ENCODE measurements around the gene MAPK14.
"Not testable (repeated sequence)": the region's sequence is repeated elsewhere in the genome, so short reads cannot be mapped to it uniquely, and the experiment has no call there.

Gene MAPK14
- long read RNA-seq, donor 1, full-length matches to known transcripts = 14 of 14 reads
- long read RNA-seq, donor 1, partial matches to known transcripts = 0 of 14 reads
- long read RNA-seq, donor 1, other reads (novel, unspliced or antisense) = 0 of 14 reads
- long read RNA-seq, donor 2, full-length matches to known transcripts = 6 of 6 reads
- long read RNA-seq, donor 2, partial matches to known transcripts = 0 of 6 reads
- long read RNA-seq, donor 2, other reads (novel, unspliced or antisense) = 0 of 6 reads
- long read RNA-seq, donor 3, full-length matches to known transcripts = 3 of 3 reads
- long read RNA-seq, donor 3, partial matches to known transcripts = 0 of 3 reads
- long read RNA-seq, donor 3, other reads (novel, unspliced or antisense) = 0 of 3 reads
- long read RNA-seq, donor 4, full-length matches to known transcripts = 8 of 8 reads
- long read RNA-seq, donor 4, partial matches to known transcripts = 0 of 8 reads
- long read RNA-seq, donor 4, other reads (novel, unspliced or antisense) = 0 of 8 reads
- long read RNA-seq, donor 5, full-length matches to known transcripts = 11 of 11 reads
- long read RNA-seq, donor 5, partial matches to known transcripts = 0 of 11 reads
- long read RNA-seq, donor 5, other reads (novel, unspliced or antisense) = 0 of 11 reads
- long read RNA-seq, donor 6, full-length matches to known transcripts = 7 of 7 reads
- long read RNA-seq, donor 6, partial matches to known transcripts = 0 of 7 reads
- long read RNA-seq, donor 6, other reads (novel, unspliced or antisense) = 0 of 7 reads
- long read RNA-seq, donor 7, full-length matches to known transcripts = 12 of 17 reads
- long read RNA-seq, donor 7, partial matches to known transcripts = 5 of 17 reads
- long read RNA-seq, donor 7, other reads (novel, unspliced or antisense) = 0 of 17 reads
- long read RNA-seq, donor 8, full-length matches to known transcripts = 12 of 24 reads
- long read RNA-seq, donor 8, partial matches to known transcripts = 12 of 24 reads
- long read RNA-seq, donor 8, other reads (novel, unspliced or antisense) = 0 of 24 reads

DNA sequence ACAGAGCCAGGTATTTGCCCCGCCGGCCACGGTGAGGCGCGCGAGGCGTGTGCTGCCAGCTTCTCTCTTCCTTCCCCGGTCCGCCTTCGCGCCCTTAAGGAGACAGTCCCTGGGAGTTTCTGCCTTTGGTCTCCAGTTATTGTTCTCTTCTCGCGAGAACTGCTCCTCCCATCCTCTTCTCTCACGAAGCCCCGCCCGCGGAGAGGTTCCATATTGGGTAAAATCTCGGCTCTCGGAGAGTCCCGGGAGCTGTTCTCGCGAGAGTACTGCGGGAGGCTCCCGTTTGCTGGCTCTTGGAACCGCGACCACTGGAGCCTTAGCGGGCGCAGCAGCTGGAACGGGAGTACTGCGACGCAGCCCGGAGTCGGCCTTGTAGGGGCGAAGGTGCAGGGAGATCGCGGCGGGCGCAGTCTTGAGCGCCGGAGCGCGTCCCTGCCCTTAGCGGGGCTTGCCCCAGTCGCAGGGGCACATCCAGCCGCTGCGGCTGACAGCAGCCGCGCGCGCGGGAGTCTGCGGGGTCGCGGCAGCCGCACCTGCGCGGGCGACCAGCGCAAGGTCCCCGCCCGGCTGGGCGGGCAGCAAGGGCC is at the start of gene MAPK14:
TSS of gene MAPK14 (plus strand) at position 308 of the 587 bp plus-strand sequence. CDS start 350 bp downstream, outside the sequence.
- DNase-seq = peak; percentile 93

DNA sequence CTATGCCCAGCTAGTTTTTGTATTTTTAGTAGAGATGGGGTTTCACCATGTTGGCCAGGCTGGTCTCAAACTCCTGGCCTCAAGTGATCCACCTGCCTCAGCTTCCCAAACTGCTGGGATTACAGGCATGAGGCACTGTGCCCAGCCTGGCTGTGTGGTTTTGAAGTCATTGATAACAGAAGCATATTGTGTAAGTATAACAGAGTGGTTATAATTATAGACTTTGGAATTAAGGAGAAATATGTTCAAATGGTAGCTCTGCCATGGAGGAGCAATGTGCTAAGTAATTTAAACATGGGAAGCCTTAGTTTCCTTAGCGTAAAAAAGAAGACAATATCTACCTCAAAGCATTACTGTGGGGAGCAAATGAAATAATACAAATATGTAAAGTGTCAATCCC is 47.5 kb upstream of the MAPK14 start:
- DNase-seq = not testable (repeated sequence)

DNA sequence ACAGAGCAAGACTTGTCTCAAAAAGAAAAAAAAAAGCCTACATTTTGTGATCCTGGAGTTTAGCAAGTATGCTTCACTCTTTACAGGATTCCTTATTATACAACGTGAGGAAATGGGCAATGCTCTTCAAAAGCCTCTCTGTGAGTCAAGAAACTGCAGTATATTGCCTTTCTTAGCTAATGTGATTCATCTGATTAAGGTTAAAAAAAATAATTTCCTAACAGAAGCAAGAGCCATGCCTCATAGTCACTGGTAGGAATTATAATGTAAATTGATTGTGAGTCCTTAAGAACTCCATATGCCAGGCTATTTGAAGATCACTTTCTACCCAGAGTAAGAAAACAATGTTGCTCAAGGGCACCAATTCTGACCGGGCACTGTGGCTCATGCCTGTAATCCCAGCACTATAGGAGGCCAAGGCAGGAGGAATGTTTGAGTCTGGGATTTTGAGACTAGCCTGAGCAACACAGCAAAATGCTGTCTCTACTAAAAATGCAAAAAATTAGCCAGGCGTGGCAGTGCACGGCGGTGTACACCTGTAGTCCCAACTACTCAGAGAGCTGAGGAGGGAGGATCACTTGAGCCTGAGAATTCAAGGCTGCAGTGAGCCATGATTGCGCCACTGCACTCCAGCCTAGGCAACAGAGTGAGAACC is 46.5 kb upstream of the MAPK14 start:
- DNase-seq = no peak

DNA sequence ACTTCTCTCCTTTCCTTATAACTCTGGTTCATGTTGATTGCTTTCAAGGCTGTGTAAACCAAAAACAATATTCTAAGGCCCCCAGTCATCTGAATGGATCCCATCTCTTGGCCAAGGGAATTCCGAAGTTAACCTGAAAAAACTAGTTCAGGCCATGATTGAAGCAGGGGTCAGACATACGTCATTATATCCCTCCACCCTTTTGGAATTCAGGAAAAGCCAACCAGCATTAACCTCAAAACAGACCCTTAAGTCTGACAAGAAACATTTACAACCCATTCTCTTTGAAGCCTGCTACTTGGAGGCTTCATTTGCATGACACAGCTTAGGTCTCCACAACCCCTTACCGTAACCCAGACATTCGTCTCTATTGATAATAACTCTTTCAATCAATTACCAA is 42.9 kb upstream of the MAPK14 start:
- DNase-seq = no peak

DNA sequence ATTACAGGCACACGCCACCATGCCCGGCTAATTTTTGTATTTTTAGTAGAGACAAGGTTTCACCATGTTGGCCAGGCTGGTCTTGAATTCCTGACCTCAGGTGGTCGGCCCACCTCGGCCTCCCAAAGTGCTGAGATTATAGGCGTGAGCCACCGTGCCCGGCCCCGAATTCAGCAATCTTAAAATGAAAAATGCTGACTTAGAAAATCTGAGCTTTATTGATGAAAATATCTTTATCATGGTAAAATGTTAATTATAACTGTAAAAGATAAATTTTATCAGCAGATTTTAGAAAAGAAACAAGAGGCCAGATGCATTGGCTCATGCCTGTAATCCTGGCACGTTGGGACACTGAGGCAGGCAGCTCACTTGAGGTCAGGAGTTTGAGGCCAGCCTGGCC is 39.6 kb upstream of the MAPK14 start:
- DNase-seq = not testable (repeated sequence)

DNA sequence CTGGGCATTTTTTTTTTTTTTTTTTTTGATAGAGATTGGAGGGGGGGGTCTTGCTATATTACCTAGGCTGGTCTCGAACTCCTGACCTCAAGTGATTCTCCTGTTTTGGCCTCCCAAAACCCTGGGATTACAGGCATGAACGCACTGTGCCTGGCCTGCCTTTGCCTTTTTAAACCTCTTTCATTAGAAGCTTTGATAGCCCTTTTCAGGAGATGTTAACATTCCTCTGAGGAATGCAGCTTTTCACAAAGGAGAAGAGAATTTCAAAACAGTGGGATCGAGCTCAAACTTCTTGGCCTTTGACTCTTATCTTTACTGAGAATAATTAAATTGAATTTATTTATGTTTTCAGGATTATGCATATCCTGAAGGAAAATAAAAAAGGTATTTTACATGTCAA is 34.5 kb upstream of the MAPK14 start:
- DNase-seq = no peak

DNA sequence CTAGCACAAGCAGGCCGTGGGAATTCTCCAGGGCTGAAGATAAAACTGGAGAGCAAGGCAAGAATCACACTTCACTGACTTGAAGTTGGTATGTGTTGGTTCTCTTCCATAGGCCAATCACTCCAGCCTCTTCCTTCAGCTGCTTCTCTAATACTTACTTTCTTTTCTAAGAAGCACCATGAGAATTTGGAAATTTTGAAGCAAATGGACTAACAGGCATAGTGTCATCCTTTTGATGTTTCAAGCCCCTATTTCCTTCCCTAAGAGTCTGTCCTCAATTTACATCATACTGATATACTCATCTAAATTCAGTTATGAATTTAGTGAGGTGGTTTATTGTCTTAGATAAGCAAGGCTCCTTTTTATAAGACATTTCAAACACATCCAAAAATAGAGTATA is 27.2 kb upstream of the MAPK14 start:
- no peak for DNase-seq

DNA sequence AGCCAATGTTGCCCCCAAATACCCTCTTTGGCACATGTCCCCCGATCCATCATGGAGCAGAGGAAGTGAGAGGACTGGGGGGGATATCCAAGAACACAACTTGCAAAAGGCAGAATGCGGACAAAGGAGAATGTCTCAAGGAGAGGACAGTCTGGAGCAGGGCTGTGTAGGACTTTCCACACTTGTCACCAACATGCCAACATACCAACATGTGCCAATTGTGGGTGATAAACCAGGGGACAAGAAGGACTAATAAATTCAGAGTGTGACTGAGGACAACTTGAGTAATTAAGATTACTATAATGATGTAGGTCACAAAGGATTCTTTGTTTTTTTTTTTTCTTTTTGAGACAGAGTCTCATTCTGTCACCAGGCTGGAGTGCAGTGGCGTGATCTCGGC is 11.9 kb upstream of the MAPK14 start:
- no peak for DNase-seq

DNA sequence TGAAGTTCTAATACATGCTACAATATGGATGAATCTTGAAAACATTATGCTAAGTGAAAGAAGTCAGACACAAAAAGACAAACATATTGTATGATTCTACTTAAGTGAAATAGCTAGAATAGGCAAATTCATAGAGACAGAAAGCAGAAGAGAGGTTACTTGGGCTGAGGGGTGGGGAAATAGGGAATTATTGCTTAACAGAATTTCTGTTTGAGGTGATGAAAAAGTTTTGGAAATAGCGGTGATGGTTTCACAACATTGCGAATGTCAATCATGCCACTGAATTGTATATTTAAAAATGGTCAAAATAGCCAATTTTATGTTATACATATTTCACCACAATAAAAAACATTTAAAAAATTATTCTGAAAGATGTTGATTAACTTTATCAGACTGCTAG is 9.3 kb upstream of the MAPK14 start:
- no peak for DNase-seq

DNA sequence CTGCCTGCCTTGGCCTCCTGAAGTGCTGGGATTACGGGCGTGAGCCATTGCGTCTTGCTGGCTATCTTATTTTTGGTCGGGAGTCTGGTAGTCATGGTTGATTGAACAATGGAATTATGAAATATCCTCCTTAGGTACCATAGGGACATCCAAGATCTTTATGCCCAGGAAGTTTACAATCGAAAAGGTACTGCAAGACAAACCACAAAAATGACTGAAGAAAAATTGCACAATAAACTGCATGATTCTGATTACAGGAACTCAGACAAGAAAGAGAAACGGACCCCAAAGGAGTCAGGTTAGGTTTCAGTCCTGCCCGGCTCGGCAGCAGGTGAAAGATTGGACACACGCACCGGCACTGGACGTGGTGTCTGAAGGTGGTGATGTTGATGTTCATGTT is 8.4 kb upstream of the MAPK14 start:
- no peak for DNase-seq

DNA sequence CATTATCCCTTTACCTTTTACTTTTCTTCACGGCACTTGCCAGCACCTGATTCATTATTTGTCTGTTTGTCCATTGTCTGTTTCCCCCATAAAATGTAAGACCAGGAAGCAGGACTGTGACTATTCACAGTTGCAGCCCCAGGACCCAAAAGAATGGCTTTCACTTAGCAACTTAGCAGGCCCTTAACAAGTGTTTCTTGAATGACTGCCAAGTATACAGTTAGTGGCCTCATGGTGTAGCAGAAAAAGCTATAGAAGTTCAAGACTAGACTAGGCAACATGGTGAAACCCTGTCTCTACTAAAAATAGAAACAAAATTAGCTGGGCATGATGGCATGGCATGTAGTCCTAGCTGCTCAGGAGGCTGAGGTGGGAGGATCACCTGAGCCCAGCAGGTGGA is 7.5 kb upstream of the MAPK14 start:
- DNase-seq = no peak

DNA sequence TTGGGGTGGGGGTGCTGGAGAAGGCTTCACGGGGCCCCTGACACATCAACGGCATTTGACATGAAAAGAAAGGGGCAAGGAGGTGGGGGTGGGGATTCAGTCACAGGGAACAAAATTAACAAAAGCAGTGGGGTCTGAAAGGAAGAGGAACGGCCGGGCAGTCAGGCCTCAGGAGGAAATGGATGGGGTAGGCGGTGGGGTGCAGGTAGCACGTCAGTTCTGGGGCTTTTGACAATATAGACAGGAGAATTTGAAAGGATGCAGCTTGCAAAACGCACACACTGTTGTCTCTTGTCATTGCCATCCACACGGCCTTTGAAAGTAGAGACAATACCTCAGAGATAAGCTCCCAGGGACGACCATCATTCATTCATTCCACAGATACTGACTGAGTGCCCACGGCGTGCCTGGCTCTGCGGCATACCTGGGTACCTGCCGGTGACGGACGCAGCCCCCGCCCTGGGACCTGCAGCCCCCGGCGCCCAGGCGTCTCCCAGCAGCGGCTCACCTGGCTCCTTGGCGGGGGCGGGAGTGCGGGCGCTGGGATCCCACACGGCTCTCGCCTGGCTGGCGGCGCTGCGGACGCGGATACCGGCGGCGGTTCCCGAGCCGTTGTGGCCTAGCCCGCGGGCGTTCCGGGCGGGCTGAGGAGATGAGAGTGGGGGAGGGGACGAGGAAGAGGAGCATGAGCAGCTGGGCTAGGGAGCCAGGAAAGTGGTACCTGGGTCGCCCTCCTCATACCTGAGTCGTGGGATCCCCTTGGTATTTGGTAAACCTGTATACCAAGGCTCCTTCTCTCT is 3.4 kb upstream of the MAPK14 start, which contains the start of gene SLC26A8:
TSS of gene SLC26A8 (minus strand) at position 646 of the 800 bp plus-strand sequence. CDS start 4,934 bp downstream, outside the sequence.
- DNase-seq = peak; percentile 48

DNA sequence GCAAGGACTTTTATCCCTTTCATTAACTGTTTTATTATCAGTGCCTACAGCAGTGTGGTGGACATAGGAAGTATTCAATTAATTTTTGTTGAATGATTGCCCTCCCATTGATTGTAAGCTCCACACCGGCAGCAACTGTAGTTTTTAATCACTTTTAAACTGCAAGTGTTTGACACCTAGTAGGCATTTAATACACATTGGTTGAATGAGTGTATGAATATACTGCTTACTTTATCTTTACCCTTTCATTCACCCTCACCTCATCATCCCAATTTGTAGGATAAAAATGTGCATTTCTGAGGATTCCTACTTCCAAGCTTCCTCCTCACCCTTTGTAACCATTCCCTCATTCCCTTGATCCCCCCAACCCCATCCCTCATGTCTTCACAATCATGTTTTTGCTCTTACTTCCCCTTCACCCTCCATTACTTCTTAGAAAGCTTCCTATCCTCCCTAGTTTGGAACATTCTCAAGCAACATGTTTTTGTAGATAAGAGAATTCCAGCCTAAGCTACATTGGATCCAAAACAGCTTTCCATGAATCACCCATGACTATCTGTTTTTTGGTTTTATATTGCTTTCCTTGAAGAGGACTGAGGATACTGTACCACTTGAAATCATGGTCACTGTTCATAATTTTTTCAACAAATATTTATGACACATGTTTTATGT is 2.2 kb upstream of the MAPK14 start:
- no peak for DNase-seq

DNA sequence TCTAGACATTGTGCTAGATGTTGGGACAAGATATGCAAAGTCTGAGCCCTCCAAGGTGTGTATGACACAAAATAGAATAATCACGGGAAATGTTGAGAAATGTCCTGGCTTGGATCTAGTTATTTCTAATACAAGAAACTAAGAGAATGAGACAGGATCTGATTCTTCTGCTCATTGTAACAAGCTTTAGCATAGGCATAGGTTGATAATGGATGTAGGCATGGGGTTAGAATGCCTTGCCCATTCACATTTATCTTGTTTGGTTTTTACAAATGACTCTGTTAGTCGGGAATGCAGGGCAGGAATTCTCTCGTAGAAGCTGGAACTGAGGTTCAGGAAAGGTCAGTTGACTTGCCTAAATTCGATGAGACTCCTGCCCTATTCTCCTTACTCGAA is 1.7 kb upstream of the MAPK14 start:
- DNase-seq = no peak

DNA sequence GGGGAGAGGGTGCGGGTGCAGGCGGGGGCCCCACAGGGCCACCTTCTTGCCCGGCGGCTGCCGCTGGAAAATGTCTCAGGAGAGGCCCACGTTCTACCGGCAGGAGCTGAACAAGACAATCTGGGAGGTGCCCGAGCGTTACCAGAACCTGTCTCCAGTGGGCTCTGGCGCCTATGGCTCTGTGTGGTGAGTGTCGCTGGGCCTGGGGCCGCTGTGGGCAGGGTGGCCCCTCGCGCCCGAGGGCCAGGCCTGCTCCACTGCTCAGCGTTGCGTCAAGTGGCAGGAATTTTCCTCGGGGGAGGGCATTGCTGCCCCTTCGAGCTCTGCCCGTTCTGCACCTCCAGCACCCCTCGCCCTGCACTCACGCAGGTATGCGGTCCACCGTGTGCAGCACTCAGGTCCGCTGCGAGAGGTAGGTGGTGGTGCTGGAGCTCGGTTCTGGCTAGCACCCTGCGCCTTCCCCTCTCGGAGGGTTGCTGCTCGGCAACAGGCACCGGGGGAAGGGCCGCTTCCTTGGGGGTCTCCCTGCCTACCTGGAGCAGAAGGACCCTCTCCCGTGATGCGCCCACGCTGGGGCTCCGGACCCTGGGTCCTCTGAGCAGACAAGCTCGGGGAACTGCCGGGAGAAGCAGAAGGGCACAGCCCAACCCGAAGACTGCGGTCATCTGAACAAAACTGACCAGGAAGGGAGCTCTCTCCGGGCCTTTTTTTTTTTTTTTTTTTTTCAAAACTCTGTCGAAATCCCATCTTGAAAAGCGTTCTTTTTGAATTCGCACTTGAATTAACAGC is 674 bp downstream of the MAPK14 start:
- no peak for DNase-seq

DNA sequence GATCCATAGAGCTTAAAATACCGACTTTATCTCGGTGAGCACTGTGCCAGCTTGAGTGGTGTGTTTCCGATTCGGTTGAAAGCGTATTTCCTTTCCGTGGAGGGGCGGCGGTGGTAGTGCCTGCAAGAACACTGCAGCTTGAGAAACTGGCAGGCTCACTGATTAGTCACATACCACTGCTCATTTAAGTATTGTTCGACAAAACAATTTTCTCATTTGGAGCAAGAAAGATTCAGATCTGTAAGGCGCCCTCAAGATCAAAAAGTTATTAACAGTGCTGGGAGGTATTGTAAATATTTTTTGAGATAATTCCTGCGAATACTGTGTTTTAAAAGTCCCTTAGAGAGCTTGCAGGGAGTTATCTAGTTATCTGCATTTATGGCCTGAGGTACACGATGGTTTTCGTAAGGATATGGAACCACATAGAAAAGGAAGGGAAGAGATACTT is 1.3 kb downstream of the MAPK14 start:
- peak; percentile 60 for DNase-seq

DNA sequence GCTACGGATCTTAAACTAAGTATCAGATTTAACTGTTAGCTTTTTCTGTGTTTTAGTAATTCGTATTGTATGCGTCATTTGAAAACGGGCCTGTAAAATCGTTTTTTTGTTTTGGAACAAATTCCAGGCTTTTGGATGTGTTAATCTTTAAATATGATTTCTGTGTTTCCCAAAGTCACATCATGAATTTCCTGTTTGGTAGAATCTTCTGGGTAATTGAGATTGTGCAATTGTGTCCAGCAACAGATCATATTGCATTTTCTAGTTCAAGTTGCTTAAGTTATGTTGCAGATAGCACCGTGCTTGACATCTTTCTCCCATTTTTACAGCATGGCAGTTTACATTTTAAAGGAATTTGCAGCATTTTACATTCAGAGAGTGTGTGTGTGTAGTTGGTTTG is 1.9 kb downstream of the MAPK14 start:
- no peak for DNase-seq

DNA sequence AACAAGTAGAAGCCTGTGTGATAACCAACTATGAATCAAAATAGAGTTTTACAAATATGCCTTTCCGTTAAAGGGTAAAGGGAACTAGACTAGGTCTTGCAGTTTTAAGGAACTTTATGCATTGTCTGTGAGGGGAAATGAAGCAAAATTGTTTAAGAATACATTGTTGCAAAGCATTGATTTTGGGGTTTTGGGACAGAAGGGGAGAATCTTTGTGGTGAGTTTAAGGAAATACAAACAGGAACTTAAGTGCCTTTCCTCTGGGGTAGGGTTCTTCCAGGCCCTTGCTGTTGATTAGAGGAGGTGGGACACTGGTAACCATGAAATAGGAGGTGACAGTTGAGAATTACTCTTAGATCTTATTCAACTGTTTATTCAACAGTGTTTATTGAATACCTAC is 4.7 kb downstream of the MAPK14 start:
- no peak for DNase-seq

DNA sequence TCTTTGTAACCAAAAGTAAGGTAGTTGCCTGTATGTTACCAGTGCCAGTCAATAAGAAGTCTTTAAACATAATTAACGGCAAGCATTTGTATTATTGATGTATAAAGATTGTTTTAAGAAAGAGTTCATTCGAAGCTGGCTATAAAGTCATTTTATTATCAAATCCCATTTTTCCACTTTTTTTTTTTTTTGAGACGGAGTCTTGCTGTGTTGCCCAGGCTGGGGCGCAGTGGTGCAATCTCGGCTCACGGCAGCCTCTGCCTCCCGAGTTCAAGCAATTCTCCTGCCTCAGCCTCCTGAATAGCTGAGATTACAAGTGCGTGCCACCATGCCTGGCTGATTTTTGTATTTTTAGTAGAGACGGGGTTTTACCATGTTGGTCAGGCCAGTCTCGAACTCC is 5.5 kb downstream of the MAPK14 start:
- DNase-seq = not testable (repeated sequence)

DNA sequence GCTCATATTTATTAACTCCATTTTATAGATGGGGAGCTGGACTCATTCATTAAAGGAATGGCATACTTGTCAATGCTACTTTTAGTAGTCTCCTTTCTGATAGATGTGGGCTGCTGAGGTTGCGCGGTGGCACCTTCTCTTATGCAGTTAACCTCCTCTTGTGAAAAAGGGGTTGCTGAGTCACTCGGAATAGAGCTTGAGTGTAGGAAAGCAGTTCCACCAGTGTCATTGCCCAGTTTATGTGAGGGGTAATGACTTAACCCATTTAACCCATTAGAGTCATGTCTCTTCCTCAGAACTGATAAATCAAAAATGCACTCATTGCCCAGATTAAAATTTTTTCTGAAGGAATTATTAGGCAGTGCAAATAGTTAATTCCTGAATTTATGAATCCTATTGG is 6.3 kb downstream of the MAPK14 start:
- no peak for DNase-seq
